HCT116 (cell line): ENCODE measurements around the gene KHDRBS2. TPM values are rescaled to one million over a fixed set of nuclear protein-coding genes. Genes with fewer than 3 reads are reported as not detected.

Experiments used
- ATAC-seq: fragments of 200-7000 bp; cut with Tn5 transposase; 2 replicates; pipeline ENCODE4 v1.9.1; 2020; ENCODE audit warnings: mild to moderate bottlenecking, moderate library complexity
- BruUV-seq: library from RNA; stranded (reverse); fragments of 400-500 nt; replicated peaks from 2 replicates; lab custom pipeline; 2021; lab: Mats Ljungman, UMichigan
- CTCF ChIA-PET: fragments of 300-600 bp; sonication (Branson Sonifier 250); formaldehyde crosslinking; loops from one replicate; lab custom pipeline; 2021; ENCODE audit warnings: antibody characterized with exemption; lab: Charles Lee
- POLR2A ChIA-PET: fragments of 300-600, 350-600 bp; sonication (Branson Sonifier 250); formaldehyde crosslinking; loops from one replicate; lab custom pipeline; 2021; ENCODE audit warnings: antibody characterized with exemption; lab: Charles Lee
- RAD21 ChIA-PET, 2 experiments: fragments of 300-600 bp; sonication (Branson Sonifier 250); formaldehyde crosslinking; loops; one replicate each; lab custom pipeline; 2023; ENCODE audit warnings: low total read pairs in 2 of 2; ENCODE audit not compliant: uncharacterized antibody in 2 of 2, unreplicated experiment in 2 of 2, low non-redundant PET in 1 of 2; lab: Charles Lee
- DNase-seq: peaks from one replicate; pipeline ENCODE4 v3.0.0-alpha.2; 2010; ENCODE audit warnings: low read depth, low spot score
- H2AFZ ChIP-seq: fragments of 200-600 bp; shearing (Covaris generic), sonication (generic); 2 replicates; pipeline ENCODE4 v1.6.1; 2017; ENCODE audit warnings: low read depth, mixed run types, mixed read lengths, antibody characterized with exemption, low read length; ENCODE audit not compliant: poor library complexity, severe bottlenecking
- H3K27ac ChIP-seq: 2 replicates; pipeline ENCODE4 v1.5.1; 2012; ENCODE audit warnings: low read depth, low read length
- H3K27me3 ChIP-seq: fragments of 200-600 bp; sonication (generic); 2 replicates; pipeline ENCODE4 v1.6.1; 2016; ENCODE audit warnings: mixed run types, low read length, mixed read lengths; ENCODE audit not compliant: insufficient read depth
- H3K36me3 ChIP-seq, 2 experiments: fragments of 200-500 bp in 1 of 2; fragments of 200-600 bp in 1 of 2; sonication (Bioruptor generic) in 1 of 2; sonication (generic) in 1 of 2; 2 replicates each; pipeline versions ENCODE4 v1.5.1 to v1.6.1; 2014 to 2016; ENCODE audit warnings: low read length in 2 of 2, inconsistent platforms in 1 of 2, mixed read lengths in 1 of 2, mixed run types in 1 of 2; ENCODE audit not compliant: insufficient read depth in 2 of 2, control insufficient read depth in 1 of 2
- H3K4me1 ChIP-seq, 2 experiments: fragments of 200-600 bp in 1 of 2; sonication (generic) in 1 of 2; 2 replicates each; pipeline versions ENCODE4 v1.5.1 to v1.6.1; 2012 to 2017; ENCODE audit warnings: low read length in 2 of 2, inconsistent platforms in 1 of 2, mild to moderate bottlenecking in 1 of 2, mixed read lengths in 1 of 2, mixed run types in 1 of 2, moderate library complexity in 1 of 2; ENCODE audit not compliant: insufficient read depth in 2 of 2, control insufficient read depth in 1 of 2
- H3K4me2 ChIP-seq: fragments of 200-600 bp; sonication (generic); 2 replicates; pipeline ENCODE4 v1.6.1; 2017; ENCODE audit warnings: mixed run types, low read length, mixed read lengths
- H3K4me3 ChIP-seq, 2 experiments: fragments of 200-600 bp in 1 of 2; sonication (generic) in 1 of 2; replicated peaks in 1 of 2; 2 replicates each; pipeline ENCODE4 v1.5.1; 2011 to 2016; ENCODE audit warnings: low read length in 2 of 2, control low read depth in 1 of 2, low read depth in 1 of 2, mild to moderate bottlenecking in 1 of 2, mixed read lengths in 1 of 2, mixed run types in 1 of 2
- H3K79me2 ChIP-seq: fragments of 200-600 bp; sonication (generic); 2 replicates; pipeline ENCODE4 v1.6.1; 2017; ENCODE audit warnings: mild to moderate bottlenecking, mixed run types, low read length, moderate library complexity, mixed read lengths; ENCODE audit not compliant: insufficient read depth
- H3K9ac ChIP-seq: fragments of 200-600 bp; sonication (generic); 2 replicates; pipeline ENCODE4 v1.6.1; 2016; ENCODE audit warnings: low read length, mixed read lengths
- H3K9me2 ChIP-seq: fragments of 200-600 bp; sonication (generic), shearing (Covaris generic); 2 replicates; pipeline ENCODE4 v1.6.1; 2017; ENCODE audit warnings: mixed run types, mild to moderate bottlenecking, moderate library complexity; ENCODE audit not compliant: insufficient read depth
- H3K9me3 ChIP-seq, 2 experiments: fragments of 200-500 bp in 1 of 2; fragments of 200-600 bp in 1 of 2; sonication (Bioruptor generic) in 1 of 2; sonication (generic) in 1 of 2; 2 replicates each; pipeline ENCODE4 v1.6.1; 2014 to 2017; ENCODE audit warnings: low read length in 2 of 2, mixed read lengths in 2 of 2, inconsistent platforms in 1 of 2, low read depth in 1 of 2, mild to moderate bottlenecking in 1 of 2, mixed run types in 1 of 2, moderate library complexity in 1 of 2; ENCODE audit not compliant: control insufficient read depth in 1 of 2, insufficient read depth in 1 of 2
- H4K20me1 ChIP-seq: fragments of 200-600 bp; sonication (generic), shearing (Covaris generic); 2 replicates; pipeline ENCODE4 v1.6.1; 2017; ENCODE audit warnings: mixed run types, mild to moderate bottlenecking, moderate library complexity; ENCODE audit not compliant: insufficient read depth
- CEBPB ChIP-seq: IDR thresholded peaks from 2 replicates; pipeline ENCODE4 v1.6.1; 2012; ENCODE audit warnings: low read depth
- ELF1 ChIP-seq: IDR thresholded peaks from 2 replicates; pipeline ENCODE4 v1.6.1; 2012; ENCODE audit warnings: low read depth, borderline replicate concordance
- EZH2 ChIP-seq: fragments of 200-600 bp; sonication (generic); IDR thresholded peaks from 2 replicates; pipeline ENCODE4 v1.6.1; 2017; ENCODE audit warnings: antibody characterized with exemption, mixed run types
- EZH2phosphoT487 ChIP-seq: fragments of 200-600 bp; IDR thresholded peaks from 2 replicates; pipeline ENCODE4 v1.6.1; 2018; ENCODE audit warnings: antibody characterized with exemption, borderline replicate concordance
- MAX ChIP-seq: IDR thresholded peaks from 2 replicates; pipeline ENCODE4 v1.6.1; 2012
- POLR2A ChIP-seq: IDR thresholded peaks from 2 replicates; pipeline ENCODE4 v1.7.0; 2011; ENCODE audit warnings: borderline replicate concordance; ENCODE audit not compliant: insufficient read depth, insufficient read length; ENCODE audit errors: extremely low read depth
- REST ChIP-seq: IDR thresholded peaks from 2 replicates; pipeline ENCODE4 v1.6.1; 2012; ENCODE audit warnings: low read depth
- SIN3A ChIP-seq: IDR thresholded peaks from 2 replicates; pipeline ENCODE4 v1.6.1; 2012; ENCODE audit warnings: low read depth
- SP1 ChIP-seq: IDR thresholded peaks from 2 replicates; pipeline ENCODE4 v1.6.1; 2012; ENCODE audit warnings: low read depth
- TCF7L2 ChIP-seq: IDR thresholded peaks from 2 replicates; pipeline ENCODE4 v1.7.0; 2011; ENCODE audit warnings: borderline replicate concordance, inconsistent platforms; ENCODE audit not compliant: insufficient read depth, insufficient read length; ENCODE audit errors: extremely low read depth
- YY1 ChIP-seq: IDR thresholded peaks from 2 replicates; pipeline ENCODE4 v1.6.1; 2011; ENCODE audit warnings: low read length, low read depth, moderate library complexity, mild to moderate bottlenecking; ENCODE audit not compliant: insufficient replicate concordance; ENCODE audit errors: extremely low read depth
- intact Hi-C: fragments of 100-400 bp; cut with micrococcal nuclease; formaldehyde crosslinking; loops from 2 replicates; pipeline ENCODE4 v1.10.0; 2022
- total RNA-seq: library from RNA; stranded (reverse); gene quantifications from one replicate; pipeline ENCODE4 v1.2.1, GENCODE V29; 2021; ENCODE audit not compliant: unreplicated experiment

Gene KHDRBS2
- total RNA-seq, 1 experiment from 2014 or later = not detected

- ChIA-PET RAD21 (no interaction called here), CTCF (no interaction called here), POLR2A (no interaction called here)
- no peaks in the 10 kb centered on the region for H3K27me3 ChIP-seq
- no peaks in the 10 kb centered on the region for H3K9me2 ChIP-seq
- no peak overlapping the region for H3K4me2 ChIP-seq
- DNase-seq = no peak
- H3K36me3 ChIP-seq = no peaks in the 10 kb centered on the region
- no TSS peak for BruUV-seq
- intact Hi-C loops = no loop called here
- H3K9me3 ChIP-seq = peaks cover 4 to 16% of the 10 kb centered on the region in 2 experiments; a peak in 2 of 4 replicates
- no peak for ATAC-seq
- H4K20me1 ChIP-seq = no peaks in the 10 kb centered on the region
- H3K4me3 ChIP-seq = no peak overlapping the region
- no peaks in the 10 kb centered on the region for H3K79me2 ChIP-seq
- H3K4me1 ChIP-seq = no peaks in the 10 kb centered on the region
- H3K27ac ChIP-seq = no peak overlapping the region
- H2AFZ ChIP-seq = no peak overlapping the region
- H3K9ac ChIP-seq = no peak overlapping the region
- no peak for TF ChIP-seq CEBPB
- TF ChIP-seq TCF7L2 = no peak
- TF ChIP-seq SP1 = no peak
- TF ChIP-seq EZH2 = no peak
- no peak for TF ChIP-seq EZH2phosphoT487
- no peak for TF ChIP-seq REST
- no peak for TF ChIP-seq SIN3A
- no peak for TF ChIP-seq ELF1
- TF ChIP-seq MAX = no peak
- no peak for TF ChIP-seq POLR2A
- TF ChIP-seq YY1 = no peak
These were observed 2.7 kb downstream of the KHDRBS2 start for GRCh38 chr6:62283365-62283764.
